OCI-LY1 (cell line): ENCODE results near the gene LHX1.

Experiments
- H2AFZ ChIP-seq: fragments of 200-600 bp; sonication (generic), shearing (Covaris generic); 2 replicates; pipeline ENCODE4 v1.6.0; 2014; ENCODE audit warnings: antibody characterized with exemption, mild to moderate bottlenecking, low read length
- H3F3A ChIP-seq: fragments of 200-600 bp; sonication (generic), shearing (Covaris generic); 2 replicates; pipeline ENCODE4 v1.6.0; 2014; ENCODE audit warnings: mild to moderate bottlenecking, antibody characterized with exemption, low read length, moderate library complexity; ENCODE audit not compliant: insufficient read depth
- H3K27ac ChIP-seq: fragments of 200-600 bp; sonication (generic); 2 replicates; pipeline ENCODE4 v1.5.1; 2014; ENCODE audit warnings: low read length, mixed run types, mild to moderate bottlenecking, low read depth; ENCODE audit not compliant: poor library complexity, severe bottlenecking
- H3K27me3 ChIP-seq: fragments of 200-600 bp; sonication (generic); 2 replicates; pipeline ENCODE4 v1.6.0; 2014; ENCODE audit warnings: antibody characterized with exemption, mild to moderate bottlenecking, low read length, moderate library complexity; ENCODE audit not compliant: insufficient read depth
- H3K36me3 ChIP-seq: fragments of 200-600 bp; sonication (generic); 2 replicates; pipeline ENCODE4 v1.6.1; 2014; ENCODE audit warnings: mild to moderate bottlenecking, antibody characterized with exemption, low read length, moderate library complexity, mixed read lengths; ENCODE audit not compliant: insufficient read depth
- H3K4me1 ChIP-seq: fragments of 200-600 bp; sonication (generic); 2 replicates; pipeline ENCODE4 v1.5.1; 2014; ENCODE audit warnings: mild to moderate bottlenecking, low read length, moderate library complexity; ENCODE audit not compliant: insufficient read depth, severe bottlenecking
- H3K4me2 ChIP-seq: fragments of 200-600 bp; sonication (generic), shearing (Covaris generic); 2 replicates; pipeline ENCODE4 v1.6.1; 2014; ENCODE audit warnings: low read length
- H3K4me3 ChIP-seq: fragments of 200-600 bp; sonication (generic); 2 replicates; pipeline ENCODE4 v1.5.1; 2014; ENCODE audit warnings: low read length, low read depth, mild to moderate bottlenecking, mixed read lengths; ENCODE audit not compliant: poor library complexity, severe bottlenecking
- H3K79me2 ChIP-seq: fragments of 200-600 bp; shearing (Covaris generic); 2 replicates; pipeline ENCODE4 v1.6.1; 2016; ENCODE audit warnings: mixed run types, low read length, mixed read lengths; ENCODE audit not compliant: insufficient read depth
- H3K9ac ChIP-seq: fragments of 200-600 bp; sonication (generic), shearing (Covaris generic); 2 replicates; pipeline ENCODE4 v1.6.1; 2014; ENCODE audit warnings: mild to moderate bottlenecking, low read length, mixed read lengths
- H3K9me2 ChIP-seq: fragments of 200-600 bp; sonication (generic), shearing (Covaris generic); 2 replicates; pipeline ENCODE4 v1.6.1; 2014; ENCODE audit warnings: low read depth, mild to moderate bottlenecking, low read length, mixed read lengths
- H3K9me3 ChIP-seq: fragments of 200-600 bp; shearing (Covaris generic); 2 replicates; pipeline ENCODE4 v1.6.1; 2014; ENCODE audit warnings: low read length, mixed read lengths
- H4K20me1 ChIP-seq: fragments of 200-600 bp; sonication (generic), shearing (Covaris generic); 2 replicates; pipeline ENCODE4 v1.6.0; 2016; ENCODE audit warnings: mild to moderate bottlenecking, low read length; ENCODE audit not compliant: insufficient read depth
- CTCF ChIP-seq: fragments of 200-600 bp; sonication (generic), shearing (Covaris generic); IDR thresholded peaks from 2 replicates; pipeline ENCODE4 v1.5.1; 2017; ENCODE audit warnings: mild to moderate bottlenecking, antibody characterized with exemption, low read length, moderate library complexity, mixed read lengths
- EZH2 ChIP-seq: fragments of 200-600 bp; sonication (generic), shearing (Covaris generic); IDR thresholded peaks from 2 replicates; pipeline ENCODE4 v1.8.0; 2017; ENCODE audit warnings: borderline replicate concordance, mixed run types, mild to moderate bottlenecking, antibody characterized with exemption, low read length, moderate library complexity, mixed read lengths

The LHX1 gene

DNA sequence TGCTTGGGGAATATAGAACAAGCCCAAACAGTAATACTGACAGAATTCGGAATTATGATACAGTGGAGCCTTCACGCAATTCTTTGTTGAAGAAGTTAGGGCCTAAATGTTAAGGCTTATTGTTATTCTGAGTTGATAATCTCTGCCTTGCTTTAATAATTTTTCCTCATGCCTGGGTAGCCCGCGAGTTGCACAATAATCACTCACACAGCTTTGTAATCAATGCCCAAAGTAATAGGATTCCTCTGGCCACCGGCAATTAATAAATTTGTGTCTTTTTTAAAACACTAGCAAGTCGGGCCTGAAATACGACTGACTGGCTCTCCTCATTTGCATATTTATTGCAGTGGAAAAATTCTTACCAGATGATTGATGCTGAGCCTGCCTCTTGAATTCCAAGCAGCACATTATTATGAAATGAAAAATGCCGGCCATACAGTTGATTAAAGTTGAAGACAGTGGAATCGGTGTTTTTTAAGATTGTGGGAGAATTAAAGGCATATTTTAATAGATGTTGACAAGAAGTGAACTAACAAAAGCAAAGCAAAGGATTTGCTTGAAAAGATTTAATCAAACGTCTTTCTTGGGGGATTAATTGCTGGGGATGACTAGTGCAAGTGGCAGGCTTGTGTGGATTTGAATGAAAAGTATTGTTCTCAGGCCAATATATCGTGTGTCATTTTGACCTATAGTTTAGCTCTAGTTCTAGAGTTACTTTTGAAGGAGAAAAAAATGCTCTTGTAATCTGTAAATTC, 41.7 kb downstream of the LHX1 start:
- no peaks in the 10 kb centered on the region for H3K9me2 ChIP-seq
- no peak overlapping the region for H2AFZ ChIP-seq
- no peak overlapping the region for H3K4me3 ChIP-seq
- H3K4me1 ChIP-seq = peaks cover 25% of the 10 kb centered on the region
- peaks cover 15% of the 10 kb centered on the region; the same call in 1 of the 2 replicates for H3K36me3 ChIP-seq
- H3K27me3 ChIP-seq = no peaks in the 10 kb centered on the region
- H3K9ac ChIP-seq = no peak overlapping the region
- TF ChIP-seq EZH2 (no peak), CTCF (no peak)
- H3F3A ChIP-seq = no peaks in the 10 kb centered on the region
- no peaks in the 10 kb centered on the region for H3K9me3 ChIP-seq
- peak overlapping the region; percentile 3; the same call in 1 of the 2 replicates for H3K4me2 ChIP-seq
- H3K79me2 ChIP-seq = peaks cover 59% of the 10 kb centered on the region
- H3K27ac ChIP-seq = no peak overlapping the region
- no peaks in the 10 kb centered on the region for H4K20me1 ChIP-seq

GRCh38 chr17:36979565-36979941, 42.3 kb downstream of the LHX1 start:
- H4K20me1 ChIP-seq = no peaks in the 10 kb centered on the region
- no peak for TF ChIP-seq CTCF
- no peak for TF ChIP-seq EZH2
- no peak overlapping the region for H2AFZ ChIP-seq
- H3K4me2 ChIP-seq = no peak overlapping the region
- H3K27ac ChIP-seq = no peak overlapping the region
- peaks cover 53% of the 10 kb centered on the region for H3K79me2 ChIP-seq
- H3K27me3 ChIP-seq = no peaks in the 10 kb centered on the region
- H3K4me1 ChIP-seq = peaks cover 25% of the 10 kb centered on the region
- no peaks in the 10 kb centered on the region for H3F3A ChIP-seq
- no peaks in the 10 kb centered on the region for H3K9me3 ChIP-seq
- no peak overlapping the region for H3K4me3 ChIP-seq
- peaks cover 18% of the 10 kb centered on the region; the same call in 1 of the 2 replicates for H3K36me3 ChIP-seq
- no peaks in the 10 kb centered on the region for H3K9me2 ChIP-seq
- no peak overlapping the region for H3K9ac ChIP-seq

DNA sequence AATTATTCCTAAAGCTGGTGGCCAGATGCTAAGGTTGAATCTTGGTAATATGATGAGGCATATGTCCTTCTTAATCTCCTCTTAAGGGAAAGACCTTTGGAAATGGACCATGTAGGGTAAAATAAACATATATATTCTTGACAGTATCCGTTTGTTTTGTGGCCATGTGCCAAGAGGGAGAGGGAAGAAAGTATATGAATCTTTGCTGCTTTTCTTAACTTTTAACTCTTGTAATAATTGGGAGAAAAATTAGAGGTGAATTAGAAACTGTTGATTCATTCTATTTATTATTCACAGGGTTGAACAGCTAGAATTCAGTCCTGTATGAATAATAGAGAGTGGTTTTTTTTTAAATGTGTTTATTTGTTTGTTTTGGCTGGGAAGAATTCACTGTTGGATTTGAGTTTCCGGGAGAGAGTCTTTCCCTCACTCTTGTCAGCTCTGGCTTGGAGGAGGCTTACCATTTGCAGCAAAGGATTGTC, 43.0 kb downstream of the LHX1 start:
- Histone ChIP-seq H3K4me3 (no peak overlapping the region), H2AFZ (no peak overlapping the region), H3K36me3 (peaks cover 18% of the 10 kb centered on the region; the same call in 1 of the 2 replicates), H3K4me2 (no peak overlapping the region), H3K27ac (no peak overlapping the region), H3K9ac (no peak overlapping the region), H3F3A (no peaks in the 10 kb centered on the region), H4K20me1 (no peaks in the 10 kb centered on the region), H3K9me2 (no peaks in the 10 kb centered on the region), H3K9me3 (no peaks in the 10 kb centered on the region), H3K4me1 (peaks cover 25% of the 10 kb centered on the region), H3K79me2 (peaks cover 45% of the 10 kb centered on the region), H3K27me3 (no peaks in the 10 kb centered on the region)
- TF ChIP-seq CTCF (no peak), EZH2 (no peak)
